NCI-H1092 treated with DMSO at 0.1 percent for 48 hours (cell line): ENCODE data around the gene MCHR1.
A peak's percentile ranks its signal among the peaks of the same experiment; 100 is the strongest.
"Not testable (repeated sequence)": the region's sequence is repeated elsewhere in the genome, so short reads cannot be mapped to it uniquely, and the experiment has no call there.

Source experiments
- DNase-seq: peaks from one replicate; lab custom pipeline; 2025; lab: John Stamatoyannopoulos, UW

MCHR1 gene

DNA sequence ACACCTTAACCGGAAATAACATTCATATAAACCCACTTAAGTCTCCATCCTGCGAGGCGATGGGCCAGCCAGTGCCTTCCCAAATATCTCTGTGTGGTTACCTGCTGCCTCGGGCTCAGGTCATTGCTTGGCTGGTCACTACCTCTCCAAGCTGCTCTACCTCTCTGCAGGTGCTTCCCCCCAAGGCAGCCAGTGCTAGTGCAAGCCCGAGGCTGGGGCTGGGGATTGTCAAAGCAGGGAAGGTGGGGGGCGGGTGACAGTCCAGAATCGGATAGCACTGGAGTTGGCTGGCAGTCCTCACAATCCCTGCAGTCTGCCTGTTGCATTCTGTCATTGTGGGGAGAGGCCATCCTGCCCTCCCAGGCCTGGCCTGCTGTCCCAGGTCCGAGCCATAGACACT, 11.1 kb downstream of the MCHR1 start:
- DNase-seq, result no peak

DNA sequence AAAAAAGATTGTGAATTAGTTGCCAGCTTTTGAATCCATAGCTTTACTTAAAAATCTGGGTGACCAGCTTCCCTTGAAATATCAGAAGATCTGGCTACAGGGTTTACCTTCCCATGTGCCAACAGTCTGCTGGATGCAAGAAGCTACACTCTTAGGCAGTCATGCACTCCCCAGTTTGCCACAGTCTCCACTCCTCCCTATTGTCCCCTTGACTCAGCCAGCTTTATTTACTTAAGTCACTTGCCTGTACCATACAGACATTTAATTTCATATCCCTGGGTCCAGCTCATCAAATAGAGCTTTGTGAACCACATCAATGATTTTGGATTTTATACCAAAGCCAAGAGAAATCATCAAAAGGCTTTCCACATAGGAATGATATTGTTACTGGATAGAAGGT, 12.2 kb downstream of the MCHR1 start:
- DNase-seq, result no peak

DNA sequence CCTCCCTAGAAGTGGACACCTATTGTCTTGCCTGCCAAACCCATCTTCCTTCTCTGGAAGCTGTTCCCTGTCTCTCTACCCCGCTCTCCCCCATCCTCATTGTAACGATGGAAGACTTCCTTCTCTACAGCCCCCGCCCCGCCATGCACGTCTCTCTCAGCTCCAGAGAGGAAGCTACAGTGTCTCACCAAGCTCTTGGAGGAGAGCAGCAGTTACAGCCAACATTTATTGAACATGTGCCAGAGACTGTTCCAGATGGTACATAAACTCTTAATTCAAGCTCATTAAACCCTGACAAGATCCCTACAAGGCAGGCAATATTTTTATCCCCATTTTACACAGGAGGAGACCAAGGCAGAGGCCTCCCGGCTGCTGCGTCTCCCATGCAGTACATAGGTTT, 15.1 kb downstream of the MCHR1 start:
- peak; percentile 24 for DNase-seq

DNA sequence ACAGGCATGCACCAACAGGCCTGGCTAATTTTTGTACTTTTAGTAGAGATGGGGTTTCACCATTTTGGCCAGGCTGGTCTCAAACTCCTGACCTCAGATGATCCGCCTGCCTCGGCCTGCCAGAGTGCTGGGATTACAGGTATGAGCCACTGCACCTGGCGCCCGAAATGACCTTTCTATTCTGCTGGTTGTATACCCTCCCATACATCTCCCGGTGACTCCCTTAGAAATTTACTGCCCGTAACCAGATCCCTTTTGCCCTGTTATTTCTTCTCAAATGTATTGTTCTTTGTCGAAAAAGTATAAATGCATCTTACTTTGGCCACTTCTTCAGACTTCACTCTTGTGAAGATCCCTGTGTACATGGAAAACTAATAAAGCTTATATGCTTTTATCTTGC, 22.0 kb downstream of the MCHR1 start:
- no peak for DNase-seq

DNA sequence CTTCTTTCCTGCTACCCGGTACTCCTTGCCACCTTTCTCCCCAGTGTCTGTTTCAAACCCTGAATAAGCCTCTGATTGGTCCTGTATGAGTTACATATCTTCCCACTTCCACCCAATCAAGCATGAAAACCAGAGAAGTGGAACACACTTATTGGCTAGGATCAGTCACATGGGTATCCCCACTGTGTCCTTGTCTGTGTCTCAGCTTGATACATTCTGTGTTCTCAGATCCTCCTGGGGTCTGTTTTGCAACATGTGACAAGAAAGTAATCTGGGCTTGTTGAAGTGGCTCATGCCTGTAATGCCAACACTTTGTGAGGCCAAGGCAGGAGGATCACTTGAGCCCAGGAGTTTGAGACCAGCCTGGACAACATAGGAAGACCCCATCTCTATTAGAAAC, 23.9 kb downstream of the MCHR1 start:
- DNase-seq, result no peak

DNA sequence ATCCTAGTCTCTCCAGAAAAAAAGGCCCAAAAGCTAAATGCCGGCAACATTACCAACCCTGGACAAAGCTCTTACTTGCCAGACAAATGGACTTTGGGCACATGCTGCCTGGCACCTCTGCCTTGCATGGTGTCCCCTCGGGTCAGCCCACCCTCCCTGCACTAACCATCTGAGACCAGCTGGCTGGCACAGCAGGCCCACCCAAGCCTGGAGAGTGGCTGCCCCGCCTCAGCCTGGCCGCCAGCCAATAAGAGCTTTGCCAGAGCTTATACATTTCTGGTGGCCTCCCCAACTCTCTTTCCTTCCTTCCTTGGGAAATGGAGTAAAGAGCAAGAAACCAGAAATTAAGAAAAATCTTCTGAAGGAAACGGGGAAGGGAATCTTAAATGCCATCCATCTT, 24.5 kb downstream of the MCHR1 start:
- DNase-seq, result no peak

- no peak for DNase-seq
Observed at GRCh38 chr22:40705918-40706682, 26.8 kb downstream of the MCHR1 start.

- no peak for DNase-seq
Observed at GRCh38 chr22:40707154-40707553, 27.9 kb downstream of the MCHR1 start.

- no peak for DNase-seq
Observed at GRCh38 chr22:40708177-40708576, 28.9 kb downstream of the MCHR1 start.

GRCh38 chr22:40709752-40710413, 30.6 kb downstream of the MCHR1 start:
- DNase-seq, result peak; percentile 18

DNA sequence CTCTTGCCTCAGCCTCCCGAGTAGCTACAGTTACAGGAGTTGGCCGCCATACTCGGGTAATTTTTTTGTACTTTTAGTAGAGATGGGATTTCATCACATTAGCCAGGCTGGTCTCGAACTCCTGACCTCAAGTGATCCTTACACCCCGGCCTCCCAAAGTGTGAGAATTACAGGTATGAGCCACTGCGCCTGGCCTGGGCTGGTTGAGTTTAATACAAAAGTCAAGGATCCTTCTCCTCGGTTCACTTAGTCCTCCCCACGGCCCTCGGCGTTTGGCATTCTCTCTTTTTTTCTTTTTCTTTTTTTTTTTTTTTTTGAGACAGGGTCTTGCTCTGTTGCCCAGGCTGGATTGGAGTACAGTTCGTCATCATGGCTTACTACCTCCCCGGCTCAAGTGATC, 33.0 kb downstream of the MCHR1 start:
- DNase-seq, result no peak

GRCh38 chr22:40714499-40715337, 35.4 kb downstream of the MCHR1 start:
- DNase-seq, result no peak

DNA sequence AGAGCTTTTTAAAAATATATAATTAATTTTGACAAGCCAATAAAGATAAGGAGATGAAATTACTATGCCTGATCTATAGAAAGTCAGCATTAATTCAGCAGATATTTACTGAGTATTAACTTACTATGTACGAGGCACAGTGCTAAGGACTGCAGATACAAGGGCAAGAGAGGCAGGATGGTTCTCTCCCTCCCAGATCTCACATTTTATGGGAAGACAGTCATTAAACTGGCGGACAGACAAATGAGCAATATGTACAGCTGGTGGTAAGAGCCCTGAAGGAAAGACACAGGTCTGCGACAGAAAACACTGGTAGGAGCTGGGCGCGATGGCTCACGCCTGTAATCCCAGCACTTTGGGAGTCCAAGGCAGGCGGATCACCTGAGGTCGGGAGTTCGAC, 36.8 kb downstream of the MCHR1 start:
- DNase-seq, result no peak

DNA sequence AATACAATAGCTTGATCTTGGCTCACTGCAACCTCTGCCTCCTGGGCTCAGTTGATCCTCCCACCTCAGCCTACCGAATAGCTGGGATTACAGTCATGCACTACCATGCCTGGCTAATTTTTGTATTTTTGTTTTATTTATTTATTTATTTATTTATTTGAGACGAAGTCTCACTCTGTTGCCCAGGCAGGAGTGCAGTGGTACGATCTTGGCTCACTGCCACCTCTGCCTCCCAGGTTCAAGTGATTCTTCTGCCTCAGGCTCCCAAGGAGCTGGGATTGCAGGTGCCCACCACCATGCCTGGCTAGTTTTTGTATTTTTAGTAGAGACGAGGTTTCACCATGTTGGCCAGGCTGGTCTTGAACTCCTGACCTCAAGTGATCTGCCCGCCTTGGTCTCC, 38.4 kb downstream of the MCHR1 start:
- not testable (repeated sequence) for DNase-seq

- no peak for DNase-seq
Observed at GRCh38 chr22:40718250-40719204, 39.2 kb downstream of the MCHR1 start.

GRCh38 chr22:40719599-40719998, 40.3 kb downstream of the MCHR1 start:
- DNase-seq, result no peak

- DNase-seq, result not testable (repeated sequence)
Observed at GRCh38 chr22:40720156-40720537, 40.9 kb downstream of the MCHR1 start.

DNA sequence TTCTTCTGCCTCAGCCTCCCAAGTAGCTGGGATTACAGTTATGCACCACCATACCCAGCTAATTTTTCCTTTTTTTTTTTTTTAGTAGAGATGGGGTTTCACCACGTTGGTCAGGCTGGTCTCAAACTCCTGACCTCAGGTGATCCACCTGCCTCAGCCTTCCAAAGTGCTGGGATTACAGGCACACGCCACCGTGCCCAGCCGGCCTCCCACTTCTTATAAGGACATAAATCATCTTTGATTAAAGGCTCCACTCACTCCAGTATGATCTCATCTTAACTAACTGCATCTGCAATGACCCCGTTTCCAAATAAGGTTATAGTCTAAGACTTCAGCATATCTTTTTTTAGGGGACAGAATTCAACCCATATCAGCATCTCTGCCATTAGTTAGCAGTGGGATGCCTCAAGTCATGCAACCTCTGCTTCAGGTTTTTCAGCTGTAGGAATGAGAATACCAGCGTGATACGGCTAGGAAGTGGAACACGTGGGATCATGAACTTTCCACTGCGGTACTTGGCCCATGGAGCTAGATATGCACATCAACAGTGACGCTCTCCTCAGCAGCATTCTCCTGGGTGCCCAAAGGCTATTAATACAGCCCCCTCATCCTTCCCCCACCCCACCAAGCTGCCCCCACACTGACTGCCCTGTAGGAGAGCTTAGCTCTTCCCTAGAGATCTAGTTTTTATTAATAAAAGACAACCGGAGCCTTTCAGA, 41.4 kb downstream of the MCHR1 start:
- DNase-seq, result no peak

GRCh38 chr22:40721266-40721665, 42.0 kb downstream of the MCHR1 start:
- DNase-seq, result peak; percentile 62

DNA sequence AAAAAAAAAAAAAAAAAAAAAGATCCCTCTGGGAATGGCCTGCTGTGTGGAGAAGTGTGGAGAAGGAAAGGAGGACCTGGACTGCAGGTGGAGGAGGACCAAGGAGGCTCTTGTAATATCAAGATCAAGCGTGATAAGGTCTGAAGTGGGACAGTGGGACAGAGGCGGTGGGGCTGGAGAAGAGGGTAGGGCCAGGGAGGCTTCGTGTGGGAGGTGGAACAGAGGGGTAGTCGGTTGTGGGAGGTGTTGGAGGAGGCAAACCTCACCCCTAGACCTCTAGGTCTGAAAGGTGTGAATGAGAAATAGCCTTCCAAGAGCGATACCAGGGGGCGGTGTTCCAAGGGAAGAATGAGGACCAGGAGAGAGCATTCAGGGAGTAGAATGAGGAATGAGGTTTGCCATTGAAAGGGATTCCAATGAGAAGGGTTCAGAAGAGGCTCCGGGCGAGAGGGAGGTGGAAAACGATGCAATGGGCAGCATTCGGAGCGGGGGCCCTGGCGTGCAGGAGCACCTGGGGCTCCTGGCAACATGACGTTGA, 44.2 kb downstream of the MCHR1 start:
- DNase-seq, result no peak

DNA sequence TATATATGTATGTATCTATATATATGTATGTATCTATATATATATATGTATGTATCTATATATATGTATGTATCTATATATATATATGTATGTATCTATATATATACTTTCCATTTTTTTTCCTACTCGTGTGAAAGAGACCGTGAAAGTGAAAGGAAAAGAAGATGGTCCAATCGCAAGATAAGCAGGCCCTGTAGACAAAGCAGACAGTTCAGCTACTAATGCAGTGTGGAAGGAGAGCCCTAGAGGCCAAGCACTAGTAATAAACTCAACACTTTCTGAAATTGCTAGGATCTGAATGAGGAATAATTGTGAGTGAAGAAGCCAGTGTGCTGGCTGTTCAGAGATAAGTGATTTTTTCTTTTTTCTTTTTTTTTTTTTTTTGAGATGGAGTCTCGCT, 47.2 kb downstream of the MCHR1 start:
- DNase-seq, result no peak
